Measurements from ENCODE around the gene SNAPC3.

SNAPC3 gene

GRCh38 chr9:15468145-15468544, 45.5 kb downstream of the SNAPC3 start:
- Histone ChIP-seq H3K4me2 (ENCODE audit: low read length) (no peak overlapping the region), H3K27me3 (ENCODE audit: control insufficient read depth, insufficient read depth, low read length) (no peaks in the 10 kb centered on the region), H3K36me3 (ENCODE audit: insufficient read depth, low read length) (peaks cover 62% of the 10 kb centered on the region), H3K4me3 (ENCODE audit: low read length) (no peak overlapping the region), H3K9ac (ENCODE audit: low read depth, low read length) (no peak overlapping the region), H3K9me3 (replicated peaks; ENCODE audit: low read length) (no peaks in the 10 kb centered on the region), H3K4me1 (ENCODE audit: control insufficient read depth, insufficient read depth, low read length) (peaks cover 3% of the 10 kb centered on the region)

- Histone ChIP-seq H3K9ac (ENCODE audit: low read depth, low read length) (no peak overlapping the region), H3K36me3 (ENCODE audit: insufficient read depth, low read length) (peaks cover 56% of the 10 kb centered on the region), H3K9me3 (replicated peaks; ENCODE audit: low read length) (no peaks in the 10 kb centered on the region), H3K27me3 (ENCODE audit: control insufficient read depth, insufficient read depth, low read length) (no peaks in the 10 kb centered on the region), H3K4me1 (ENCODE audit: control insufficient read depth, insufficient read depth, low read length) (peaks cover 3% of the 10 kb centered on the region), H3K4me3 (ENCODE audit: low read length) (no peak overlapping the region), H3K4me2 (ENCODE audit: low read length) (no peak overlapping the region)
These were observed 46.7 kb downstream of the SNAPC3 start for GRCh38 chr9:15469406-15469805.

GRCh38 chr9:15469862-15470261, 47.2 kb downstream of the SNAPC3 start:
- Histone ChIP-seq H3K4me1 (ENCODE audit: control insufficient read depth, insufficient read depth, low read length) (peaks cover 3% of the 10 kb centered on the region), H3K9me3 (replicated peaks; ENCODE audit: low read length) (no peaks in the 10 kb centered on the region), H3K27me3 (ENCODE audit: control insufficient read depth, insufficient read depth, low read length) (no peaks in the 10 kb centered on the region), H3K9ac (ENCODE audit: low read depth, low read length) (no peak overlapping the region), H3K36me3 (ENCODE audit: insufficient read depth, low read length) (peaks cover 56% of the 10 kb centered on the region), H3K4me3 (ENCODE audit: low read length) (no peak overlapping the region), H3K4me2 (ENCODE audit: low read length) (no peak overlapping the region)

- H3K4me2 ChIP-seq (ENCODE audit: low read length): no peak overlapping the region
- no peaks in the 10 kb centered on the region for H3K4me1 ChIP-seq (ENCODE audit: control insufficient read depth, insufficient read depth, low read length)
- no peak overlapping the region for H3K4me3 ChIP-seq (ENCODE audit: low read length)
- no peak overlapping the region for H3K9ac ChIP-seq (ENCODE audit: low read depth, low read length)
- no peaks in the 10 kb centered on the region for H3K27me3 ChIP-seq (ENCODE audit: control insufficient read depth, insufficient read depth, low read length)
- H3K9me3 ChIP-seq (replicated peaks; ENCODE audit: low read length): no peaks in the 10 kb centered on the region
- H3K36me3 ChIP-seq (ENCODE audit: insufficient read depth, low read length): peaks cover 26% of the 10 kb centered on the region
These were observed 53.4 kb downstream of the SNAPC3 start for GRCh38 chr9:15475923-15476536.

GRCh38 chr9:15480028-15480427, 57.4 kb downstream of the SNAPC3 start:
- Histone ChIP-seq H3K4me3 (ENCODE audit: low read length) (no peak overlapping the region), H3K4me2 (ENCODE audit: low read length) (no peak overlapping the region), H3K9ac (ENCODE audit: low read depth, low read length) (no peak overlapping the region), H3K9me3 (replicated peaks; ENCODE audit: low read length) (no peaks in the 10 kb centered on the region), H3K36me3 (ENCODE audit: insufficient read depth, low read length) (peaks cover 6% of the 10 kb centered on the region), H3K27me3 (ENCODE audit: control insufficient read depth, insufficient read depth, low read length) (no peaks in the 10 kb centered on the region), H3K4me1 (ENCODE audit: control insufficient read depth, insufficient read depth, low read length) (no peaks in the 10 kb centered on the region)

GRCh38 chr9:15482146-15482545, 59.5 kb downstream of the SNAPC3 start:
- H3K9ac ChIP-seq (ENCODE audit: low read depth, low read length): no peak overlapping the region
- no peak overlapping the region for H3K4me2 ChIP-seq (ENCODE audit: low read length)
- H3K9me3 ChIP-seq (replicated peaks; ENCODE audit: low read length): no peaks in the 10 kb centered on the region
- H3K4me3 ChIP-seq (ENCODE audit: low read length): no peak overlapping the region
- no peaks in the 10 kb centered on the region for H3K27me3 ChIP-seq (ENCODE audit: control insufficient read depth, insufficient read depth, low read length)
- peaks cover 6% of the 10 kb centered on the region for H3K36me3 ChIP-seq (ENCODE audit: insufficient read depth, low read length)
- H3K4me1 ChIP-seq (ENCODE audit: control insufficient read depth, insufficient read depth, low read length): peaks cover 5% of the 10 kb centered on the region

- H3K9ac ChIP-seq (ENCODE audit: low read depth, low read length): no peak overlapping the region
- H3K9me3 ChIP-seq (replicated peaks; ENCODE audit: low read length): no peaks in the 10 kb centered on the region
These were observed 62.1 kb downstream of the SNAPC3 start for GRCh38 chr9:15484802-15485201.

GRCh38 chr9:15485836-15486666, 63.4 kb downstream of the SNAPC3 start:
- no peaks in the 10 kb centered on the region for H3K27me3 ChIP-seq (ENCODE audit: control insufficient read depth, insufficient read depth, low read length)
- no peak overlapping the region for H3K9ac ChIP-seq (ENCODE audit: low read depth, low read length)
- H3K36me3 ChIP-seq (ENCODE audit: insufficient read depth, low read length): peaks cover 3% of the 10 kb centered on the region
- no peak overlapping the region for H3K4me3 ChIP-seq (ENCODE audit: low read length)
- no peaks in the 10 kb centered on the region for H3K9me3 ChIP-seq (replicated peaks; ENCODE audit: low read length)
- H3K4me1 ChIP-seq (ENCODE audit: control insufficient read depth, insufficient read depth, low read length): peaks cover 5% of the 10 kb centered on the region
- H3K4me2 ChIP-seq (ENCODE audit: low read length): no peak overlapping the region

More at GRCh38 chr9:15484802-15485201, 62.1 kb downstream of the SNAPC3 start:
- no peak overlapping the region for H3K4me3 ChIP-seq (ENCODE audit: low read length)
- H3K27me3 ChIP-seq (ENCODE audit: control insufficient read depth, insufficient read depth, low read length): no peaks in the 10 kb centered on the region
- peaks cover 5% of the 10 kb centered on the region for H3K4me1 ChIP-seq (ENCODE audit: control insufficient read depth, insufficient read depth, low read length)
- peaks cover 9% of the 10 kb centered on the region for H3K36me3 ChIP-seq (ENCODE audit: insufficient read depth, low read length)
- H3K4me2 ChIP-seq (ENCODE audit: low read length): no peak overlapping the region

GRCh38 chr9:15491950-15492349, 69.3 kb downstream of the SNAPC3 start:
- H3K4me2 ChIP-seq (ENCODE audit: low read length): no peak overlapping the region
- no peaks in the 10 kb centered on the region for H3K27me3 ChIP-seq (ENCODE audit: control insufficient read depth, insufficient read depth, low read length)
- no peaks in the 10 kb centered on the region for H3K4me1 ChIP-seq (ENCODE audit: control insufficient read depth, insufficient read depth, low read length)
- H3K9me3 ChIP-seq (replicated peaks; ENCODE audit: low read length): no peaks in the 10 kb centered on the region
- no peak overlapping the region for H3K9ac ChIP-seq (ENCODE audit: low read depth, low read length)
- H3K36me3 ChIP-seq (ENCODE audit: insufficient read depth, low read length): peaks cover 3% of the 10 kb centered on the region
- no peak overlapping the region for H3K4me3 ChIP-seq (ENCODE audit: low read length)

- no peaks in the 10 kb centered on the region for H3K27me3 ChIP-seq (ENCODE audit: control insufficient read depth, insufficient read depth, low read length)
- no peaks in the 10 kb centered on the region for H3K4me1 ChIP-seq (ENCODE audit: control insufficient read depth, insufficient read depth, low read length)
- H3K36me3 ChIP-seq (ENCODE audit: insufficient read depth, low read length): peaks cover 3% of the 10 kb centered on the region
- H3K9me3 ChIP-seq (replicated peaks; ENCODE audit: low read length): no peaks in the 10 kb centered on the region
- no peak overlapping the region for H3K9ac ChIP-seq (ENCODE audit: low read depth, low read length)
- no peak overlapping the region for H3K4me3 ChIP-seq (ENCODE audit: low read length)
- no peak overlapping the region for H3K4me2 ChIP-seq (ENCODE audit: low read length)
These were observed 69.9 kb downstream of the SNAPC3 start for GRCh38 chr9:15492485-15493150.

- H3K9ac ChIP-seq (ENCODE audit: low read depth, low read length): no peak overlapping the region
- no peak overlapping the region for H3K4me2 ChIP-seq (ENCODE audit: low read length)
- H3K36me3 ChIP-seq (ENCODE audit: insufficient read depth, low read length): peaks cover 3% of the 10 kb centered on the region
- no peaks in the 10 kb centered on the region for H3K27me3 ChIP-seq (ENCODE audit: control insufficient read depth, insufficient read depth, low read length)
- no peaks in the 10 kb centered on the region for H3K9me3 ChIP-seq (replicated peaks; ENCODE audit: low read length)
- no peak overlapping the region for H3K4me3 ChIP-seq (ENCODE audit: low read length)
- no peaks in the 10 kb centered on the region for H3K4me1 ChIP-seq (ENCODE audit: control insufficient read depth, insufficient read depth, low read length)
These were observed 75.7 kb downstream of the SNAPC3 start for GRCh38 chr9:15498246-15498995.

All from skeletal muscle satellite cell (primary cell).